Activated T-cell treated with anti-CD3 and anti-CD28 coated beads, Interleukin-2, amount 50 U/mL, for 4 hours (primary cell): ENCODE results near the gene SYT17. TPM values are rescaled to one million over a fixed set of nuclear protein-coding genes. Genes with fewer than 3 reads are reported as not detected.

ENCODE experiments used
- ATAC-seq, 2 donors: fragments of 200-7000 bp; cut with Tn5 transposase; one replicate each; pipeline ENCODE4 v1.10.0; 2021
- DNase-seq: peaks from one replicate; pipeline ENCODE4 v3.0.0-alpha.2; 2020
- H3K27me3 Mint-ChIP-seq: one replicate; pipeline ENCODE4 v1.8.0; 2021; ENCODE audit warnings: low read depth, mixed read lengths
- H3K36me3 Mint-ChIP-seq: one replicate; pipeline ENCODE4 v1.8.0; 2022; ENCODE audit warnings: mixed read lengths; ENCODE audit not compliant: insufficient read depth
- H3K4me1 Mint-ChIP-seq: one replicate; pipeline ENCODE4 v1.8.0; 2021; ENCODE audit warnings: low read depth, mixed read lengths
- H3K4me3 Mint-ChIP-seq: one replicate; pipeline ENCODE4 v1.8.0; 2021; ENCODE audit warnings: mild to moderate bottlenecking, moderate library complexity, mixed read lengths
- H3K9me3 Mint-ChIP-seq: one replicate; pipeline ENCODE4 v1.8.0; 2021; ENCODE audit warnings: mixed read lengths
- total RNA-seq, 3 donors: library from RNA; stranded (reverse); gene quantifications; one replicate each; pipeline ENCODE4 v1.2.1, GENCODE V29; 2021

SYT17 gene
- total RNA-seq, 3 donors from 2014 or later = 0.19 to 0.30 (median 0.29) TPM

DNA sequence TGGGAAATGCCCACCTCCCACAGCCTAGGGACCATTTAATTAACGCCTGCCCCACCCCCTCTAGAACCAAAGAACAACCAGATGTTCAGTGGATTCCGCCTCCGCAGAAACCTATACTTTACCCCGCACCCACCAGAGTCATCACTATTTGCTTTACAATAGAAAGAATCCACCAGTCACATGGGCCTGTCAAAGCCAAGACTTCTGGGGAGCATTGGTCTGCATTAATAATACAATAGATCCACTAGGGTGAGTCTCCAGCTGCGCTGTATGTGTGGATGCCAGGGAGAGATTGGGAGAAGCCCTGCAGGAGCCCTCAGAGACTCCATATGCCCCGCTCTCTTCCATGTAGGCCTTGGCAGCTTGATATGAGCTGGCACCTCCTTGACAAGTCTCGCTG lies 148.8 kb downstream of the SYT17 start:
- H3K9me3 Mint-ChIP-seq = no peaks in the 10 kb centered on the region
- peaks cover 2% of the 10 kb centered on the region for H3K27me3 Mint-ChIP-seq
- DNase-seq (no peak), ATAC-seq (no peak)
- no peaks in the 10 kb centered on the region for H3K4me1 Mint-ChIP-seq
- no peaks in the 10 kb centered on the region for H3K36me3 Mint-ChIP-seq
- no peak overlapping the region for H3K4me3 Mint-ChIP-seq

Other genes with a start within 250 kb of the SYT17 start
- 10 to 100 TPM; 83.7 to 94.7 (median 87.3) TPM for gene SMG1, start 241.8 kb upstream of the SYT17 start, total RNA-seq
- gene TMC7, start 184.3 kb upstream of the SYT17 start, total RNA-seq = not detected
- gene COQ7, start 100.6 kb upstream of the SYT17 start, total RNA-seq = 10 to 100 TPM; 18.3 to 21.8 (median 20.4) TPM
- gene ITPRIPL2, start 54.3 kb upstream of the SYT17 start, total RNA-seq = 10 to 100 TPM in 1 of 3 donors, 1 to 10 TPM in 2; 6.0 to 12.3 (median 7.8) TPM
- gene CLEC19A, start 117.5 kb downstream of the SYT17 start, total RNA-seq = not detected
- under 1 TPM in 1 of 3 donors, not detected in 2; 0.58 TPM for gene TMC5, start 249.6 kb downstream of the SYT17 start, total RNA-seq